SK-N-SH (cell line): ENCODE data around the gene IFNA8. TPM values are rescaled to one million over a fixed set of nuclear protein-coding genes. Genes with fewer than 3 reads are reported as not detected.
A peak's percentile ranks its signal among the peaks of the same experiment; 100 is the strongest.

Experiments
- CTCF ChIA-PET: fragments of 300-600, 350-600 bp; formaldehyde crosslinking; extraction: SDS; loops from one replicate; lab custom pipeline; 2021; lab: Yijun Ruan, JAX
- POLR2A ChIA-PET: fragments of 350-600 bp; sonication (Branson Sonifier 250); formaldehyde crosslinking; extraction: SDS; loops from one replicate; lab custom pipeline; 2020; ENCODE audit warnings: antibody characterized with exemption, inconsistent platforms; lab: Yijun Ruan, JAX
- DNase-seq: peaks from one replicate; pipeline ENCODE4 v3.0.0; 2012
- H2AFZ ChIP-seq: fragments of 200-600 bp; sonication (generic); 2 replicates; pipeline ENCODE4 v1.8.1; 2016; ENCODE audit warnings: antibody characterized with exemption, mild to moderate bottlenecking, low read depth
- H3F3A ChIP-seq: fragments of 200-600 bp; sonication (generic); replicated peaks from 2 replicates; pipeline ENCODE3; 2016; ENCODE audit warnings: antibody characterized with exemption, mild to moderate bottlenecking; ENCODE audit not compliant: insufficient read depth
- H3K27ac ChIP-seq, 2 experiments: fragments of 200-500 bp in 1 of 2; fragments of 200-600 bp in 1 of 2; sonication (Bioruptor generic) in 1 of 2; sonication (generic), shearing (Covaris generic) in 1 of 2; 2 replicates each; pipeline versions ENCODE4 v1.5.1 to v1.6.1; 2014 to 2016; ENCODE audit warnings: low read depth in 2 of 2, inconsistent platforms in 1 of 2, low read length in 1 of 2, mild to moderate bottlenecking in 1 of 2, mixed read lengths in 1 of 2
- H3K27me3 ChIP-seq: fragments of 200-600 bp; sonication (generic), shearing (Covaris generic); 2 replicates; pipeline ENCODE4 v1.6.1; 2016; ENCODE audit warnings: mixed run types; ENCODE audit not compliant: insufficient read depth
- H3K36me3 ChIP-seq, 2 experiments: fragments of 200-500 bp in 1 of 2; fragments of 200-600 bp in 1 of 2; sonication (Bioruptor generic) in 1 of 2; sonication (generic) in 1 of 2; replicated peaks in 1 of 2; 2 replicates each; pipeline versions ENCODE3 to v1.5.1; 2014 to 2016; ENCODE audit warnings: low read length in 1 of 2, mild to moderate bottlenecking in 1 of 2; ENCODE audit not compliant: insufficient read depth in 2 of 2, control insufficient read depth in 1 of 2
- H3K4me1 ChIP-seq, 2 experiments: fragments of 200-500 bp in 1 of 2; fragments of 200-600 bp in 1 of 2; sonication (Bioruptor generic) in 1 of 2; sonication (generic), shearing (Covaris generic) in 1 of 2; 2 replicates each; pipeline versions ENCODE4 v1.5.1 to v1.6.1; 2014 to 2016; ENCODE audit warnings: low read depth in 1 of 2, low read length in 1 of 2, mixed run types in 1 of 2; ENCODE audit not compliant: insufficient read depth in 2 of 2, control insufficient read depth in 1 of 2
- H3K4me2 ChIP-seq: fragments of 200-600 bp; sonication (generic), shearing (Covaris generic); 2 replicates; pipeline ENCODE4 v1.6.1; 2017; ENCODE audit warnings: mixed run types
- H3K4me3 ChIP-seq, 2 experiments: fragments of 200-500 bp in 1 of 2; fragments of 200-600 bp in 1 of 2; sonication (Bioruptor generic) in 1 of 2; sonication (generic), shearing (Covaris generic) in 1 of 2; 2 replicates each; pipeline versions ENCODE4 v1.5.1 to v1.8.1; 2014 to 2016; ENCODE audit warnings: low read depth in 2 of 2, inconsistent platforms in 1 of 2, low read length in 1 of 2, mild to moderate bottlenecking in 1 of 2, mixed read lengths in 1 of 2, moderate library complexity in 1 of 2
- H3K79me2 ChIP-seq: fragments of 200-600 bp; sonication (generic); 2 replicates; pipeline ENCODE4 v1.8.1; 2017; ENCODE audit warnings: mild to moderate bottlenecking; ENCODE audit not compliant: insufficient read depth
- H3K9ac ChIP-seq: fragments of 200-600 bp; sonication (generic); 2 replicates; pipeline ENCODE4 v1.6.1; 2017; ENCODE audit warnings: mixed run types
- H3K9me2 ChIP-seq: fragments of 200-600 bp; sonication (generic); 2 replicates; pipeline ENCODE4 v1.6.1; 2017; ENCODE audit warnings: mixed run types
- H3K9me3 ChIP-seq: fragments of 200-600 bp; sonication (generic); 2 replicates; pipeline ENCODE4 v1.6.1; 2017; ENCODE audit warnings: mixed run types, mild to moderate bottlenecking, moderate library complexity
- H4K20me1 ChIP-seq: fragments of 200-600 bp; sonication (generic); 2 replicates; pipeline ENCODE4 v1.6.1; 2017; ENCODE audit warnings: mild to moderate bottlenecking, mixed run types; ENCODE audit not compliant: insufficient read depth
- CHD2 ChIP-seq: fragments of 150-350 bp; IDR thresholded peaks from 2 replicates; pipeline ENCODE4 v1.6.1; 2018; ENCODE audit warnings: low read length; ENCODE audit not compliant: partially characterized antibody
- ELF1 ChIP-seq: IDR thresholded peaks from 2 replicates; pipeline ENCODE4 v1.4.0; 2012
- FOXM1 ChIP-seq: IDR thresholded peaks from 2 replicates; pipeline ENCODE4 v1.4.0; 2012; ENCODE audit warnings: low read depth, mild to moderate bottlenecking
- GABPA ChIP-seq: IDR thresholded peaks from 2 replicates; pipeline ENCODE4 v1.4.0; 2012; ENCODE audit warnings: low read depth, mild to moderate bottlenecking
- GATA2 ChIP-seq: sonication (generic); formaldehyde crosslinking; IDR thresholded peaks from 2 replicates; pipeline ENCODE4 v1.5.0; 2020; ENCODE audit warnings: mild to moderate bottlenecking, missing genetic modification reagents
- JUND ChIP-seq: IDR thresholded peaks from 2 replicates; pipeline ENCODE4 v1.4.0; 2012
- MEF2A ChIP-seq: IDR thresholded peaks from 2 replicates; pipeline ENCODE4 v1.4.0; 2012; ENCODE audit warnings: low read depth, borderline replicate concordance
- MXI1 ChIP-seq: IDR thresholded peaks from 2 replicates; pipeline ENCODE4 v1.6.1; 2012; ENCODE audit warnings: mild to moderate bottlenecking, low read depth, low read length, improper control_type of control experiment
- NRF1 ChIP-seq: IDR thresholded peaks from 2 replicates; pipeline ENCODE4 v1.6.1; 2012; ENCODE audit warnings: low read depth, mild to moderate bottlenecking, low read length
- RAD21 ChIP-seq: IDR thresholded peaks from 2 replicates; pipeline ENCODE4 v1.6.1; 2012; ENCODE audit warnings: mild to moderate bottlenecking, low read length
- RCOR1 ChIP-seq: fragments of 150-350 bp; IDR thresholded peaks from 2 replicates; pipeline ENCODE4 v1.6.1; 2017; ENCODE audit warnings: antibody characterized with exemption, low read length
- RXRA ChIP-seq: IDR thresholded peaks from 2 replicates; pipeline ENCODE4 v1.4.0; 2012; ENCODE audit warnings: low read depth, mild to moderate bottlenecking, borderline replicate concordance
- SIN3A ChIP-seq: IDR thresholded peaks from 2 replicates; pipeline ENCODE4 v1.6.1; 2012; ENCODE audit warnings: low read depth, mild to moderate bottlenecking, low read length, moderate library complexity, borderline replicate concordance
- SMC3 ChIP-seq: IDR thresholded peaks from 2 replicates; pipeline ENCODE4 v1.6.1; 2012; ENCODE audit warnings: low read depth, low read length, improper control_type of control experiment
- TAF1 ChIP-seq: IDR thresholded peaks from 2 replicates; pipeline ENCODE4 v1.6.1; 2012; ENCODE audit warnings: low read depth, mild to moderate bottlenecking, low read length, moderate library complexity, borderline replicate concordance
- TCF12 ChIP-seq: IDR thresholded peaks from 2 replicates; pipeline ENCODE4 v1.4.0; 2012
- TEAD4 ChIP-seq: IDR thresholded peaks from 2 replicates; pipeline ENCODE4 v1.4.0; 2012; ENCODE audit warnings: mild to moderate bottlenecking, borderline replicate concordance; ENCODE audit not compliant: insufficient read depth
- YY1 ChIP-seq: IDR thresholded peaks from 2 replicates; pipeline ENCODE4 v1.4.0; 2012; ENCODE audit warnings: low read depth, mild to moderate bottlenecking
- WGBS: methylation state at CpG from one replicate; pipeline ENCODE4 v1.1.6; 2017; ENCODE audit warnings: low lambda C conversion rate; 5-methylcytosine and 5-hydroxymethylcytosine counted together
- polyA plus RNA-seq, 3 experiments: library from polyadenylated mRNA; depleted of rRNA; stranded (reverse); fragments of >200 nt; gene quantifications; 2 replicates each; pipeline ENCODE4 v1.2.3, GENCODE V29; 2012
- TF ChIP-seq, protein P1 (sequence below): IDR thresholded peaks from 2 replicates; pipeline ENCODE4 v1.4.0; 2012; ENCODE audit warnings: low read depth
- TF ChIP-seq, protein P2 (sequence below): fragments of 200-600 bp; sonication (generic); IDR thresholded peaks from 2 replicates; pipeline ENCODE4 v1.6.1; 2017; ENCODE audit warnings: antibody characterized with exemption, mild to moderate bottlenecking, moderate library complexity

The IFNA8 gene
- polyA plus RNA-seq, 1 of the 3 experiments (the other 2 are of a cell fraction), result not detected

DNA sequence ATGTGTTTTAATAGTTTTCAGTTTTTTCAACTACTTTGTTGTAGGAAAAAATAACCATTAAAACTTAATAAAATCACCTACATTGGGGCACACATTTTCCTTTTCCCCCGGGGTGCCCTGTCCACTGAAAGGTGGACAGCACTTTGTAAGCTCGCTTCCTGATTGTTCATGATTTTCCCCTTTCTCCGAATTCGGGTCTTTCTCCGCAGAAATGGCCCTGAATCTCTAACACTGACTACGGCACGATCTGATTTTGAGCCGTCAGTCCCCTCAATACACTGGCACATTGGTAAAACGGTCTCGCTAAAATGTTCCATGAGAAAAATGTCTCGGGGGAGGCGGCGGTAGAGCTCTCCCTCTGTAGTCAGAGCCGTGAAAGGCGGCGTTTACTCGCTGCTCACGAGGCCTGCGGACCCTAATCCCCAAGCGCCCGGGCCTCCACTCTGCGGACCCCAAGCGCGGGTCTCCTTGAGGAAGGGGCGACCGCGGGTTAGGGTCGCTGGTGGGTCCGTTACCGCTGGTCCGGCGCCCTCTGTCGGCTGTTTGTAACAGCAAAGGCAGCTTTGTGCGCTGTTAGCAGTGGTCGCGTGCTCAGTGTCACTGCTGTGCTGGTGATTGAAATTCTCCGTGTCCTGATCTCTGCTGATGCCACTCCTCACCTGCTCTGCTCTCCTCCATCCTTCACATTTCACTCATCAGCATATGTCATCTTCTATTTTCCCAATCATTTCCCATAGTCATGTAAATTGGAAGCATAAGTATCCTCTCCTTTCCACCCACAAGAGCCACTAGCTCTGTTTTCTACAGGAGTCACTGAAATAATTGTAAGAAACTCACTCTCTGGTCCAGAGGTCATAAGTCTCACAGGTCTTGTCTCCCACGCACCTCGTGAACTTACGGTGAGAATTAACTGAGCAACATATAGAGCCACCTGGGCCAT is 12.9 kb upstream of the IFNA8 start:
- Histone ChIP-seq H3K9ac (no peak overlapping the region), H3K9me2 (no peaks in the 10 kb centered on the region), H3K4me1 (peaks cover 0 to 4% of the 10 kb centered on the region in 2 experiments; a peak in 2 of 4 replicates), H3K27me3 (peaks cover 49% of the 10 kb centered on the region; the same call in 1 of the 2 replicates), H3K27ac (no peak overlapping the region), H3F3A (no peaks in the 10 kb centered on the region), H3K36me3 (no peaks in the 10 kb centered on the region), H3K79me2 (no peaks in the 10 kb centered on the region), H3K4me3 (peak overlapping the region; percentile 49 to 73), H4K20me1 (no peaks in the 10 kb centered on the region), H2AFZ (peak overlapping the region; percentile 83), H3K9me3 (no peaks in the 10 kb centered on the region), H3K4me2 (peak overlapping the region; percentile 91)
- POLR2A ChIA-PET, result no interaction called here
- peak; percentile 65 for DNase-seq
- TF ChIP-seq FOXM1 (no peak), RAD21 (peak; percentile 64), TAF1 (no peak), MXI1 (no peak), SIN3A (no peak), GATA2 (no peak), ELF1 (no peak), CHD2 (no peak), JUND (no peak), SMC3 (peak; percentile 83), TCF12 (no peak), YY1 (no peak), RXRA (no peak), MEF2A (no peak), RCOR1 (no peak), GABPA (no peak), NRF1 (no peak), TEAD4 (no peak)
- TF ChIP-seq, protein P1, sequence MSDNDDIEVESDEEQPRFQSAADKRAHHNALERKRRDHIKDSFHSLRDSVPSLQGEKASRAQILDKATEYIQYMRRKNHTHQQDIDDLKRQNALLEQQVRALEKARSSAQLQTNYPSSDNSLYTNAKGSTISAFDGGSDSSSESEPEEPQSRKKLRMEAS, result no peak
- TF ChIP-seq, protein P2, sequence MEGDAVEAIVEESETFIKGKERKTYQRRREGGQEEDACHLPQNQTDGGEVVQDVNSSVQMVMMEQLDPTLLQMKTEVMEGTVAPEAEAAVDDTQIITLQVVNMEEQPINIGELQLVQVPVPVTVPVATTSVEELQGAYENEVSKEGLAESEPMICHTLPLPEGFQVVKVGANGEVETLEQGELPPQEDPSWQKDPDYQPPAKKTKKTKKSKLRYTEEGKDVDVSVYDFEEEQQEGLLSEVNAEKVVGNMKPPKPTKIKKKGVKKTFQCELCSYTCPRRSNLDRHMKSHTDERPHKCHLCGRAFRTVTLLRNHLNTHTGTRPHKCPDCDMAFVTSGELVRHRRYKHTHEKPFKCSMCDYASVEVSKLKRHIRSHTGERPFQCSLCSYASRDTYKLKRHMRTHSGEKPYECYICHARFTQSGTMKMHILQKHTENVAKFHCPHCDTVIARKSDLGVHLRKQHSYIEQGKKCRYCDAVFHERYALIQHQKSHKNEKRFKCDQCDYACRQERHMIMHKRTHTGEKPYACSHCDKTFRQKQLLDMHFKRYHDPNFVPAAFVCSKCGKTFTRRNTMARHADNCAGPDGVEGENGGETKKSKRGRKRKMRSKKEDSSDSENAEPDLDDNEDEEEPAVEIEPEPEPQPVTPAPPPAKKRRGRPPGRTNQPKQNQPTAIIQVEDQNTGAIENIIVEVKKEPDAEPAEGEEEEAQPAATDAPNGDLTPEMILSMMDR, result peak; percentile 95
- 2% methylated on average over 17 of the region's 40 CpGs for WGBS
- CTCF ChIA-PET, result interaction anchor here (0.6 to 8.2 kb wide), 49 partner anchors 9 to 581 kb away, joined by 3 to 239 read pairs (median 5); partner anchors contain the start of genes IFNA2, IFNA7, IFNA8 and KLHL9
